ENCODE data around the gene KNDC1. TPM values are rescaled to one million over a fixed set of nuclear protein-coding genes. Genes with fewer than 3 reads are reported as not detected.

The KNDC1 gene
- total and polyA plus RNA-seq, 10 of the 15 experiments (the other 5 are each of a cell fraction or from before 2014, with no cell fraction given): 0.03 to 0.11 (median 0.05) TPM; not detected in 7

- H3K79me2 ChIP-seq (ENCODE audit: control insufficient read depth, insufficient read depth, low read length): no peaks in the 10 kb centered on the region
- no TSS peak for BruUV-seq (replicated peaks)
- H3K4me2 ChIP-seq (ENCODE audit: control insufficient read depth, insufficient read depth): no peak overlapping the region
- 53% methylated on average over 31 of the region's 33 CpGs for WGBS (ENCODE audit: insufficient coverage, insufficient replicate concordance, low lambda C conversion rate, missing lambda C conversion rate)
- peaks cover 4% of the 10 kb centered on the region; the same call in 1 of the 3 replicates for H3K9me3 ChIP-seq (replicated peaks; ENCODE audit: control insufficient read depth, insufficient read depth, low read length)
- no peak overlapping the region for H2AFZ ChIP-seq (ENCODE audit: control insufficient read depth, low read depth, low read length)
- no peak overlapping the region for H3K27ac ChIP-seq (ENCODE audit: control insufficient read depth, insufficient read depth)
- H3K9ac ChIP-seq (ENCODE audit: control insufficient read depth, insufficient read depth, low read length): no peak overlapping the region
- ChIA-PET SMC1A (ENCODE audit: uncharacterized antibody, unreplicated experiment) (no interaction called here), POLR2A (no interaction called here), RAD21 (ENCODE audit: unreplicated experiment) (no interaction called here), CTCF (no interaction called here)
- H3K27me3 ChIP-seq (replicated peaks in 1 of 2; ENCODE audit: control insufficient read depth in 2 of 2, insufficient read depth in 2 of 2, low read length in 1 of 2): no peaks in the 10 kb centered on the region
- in situ Hi-C loops (cut with MboI): no loop called here
- no peaks in the 10 kb centered on the region for H3K4me1 ChIP-seq (ENCODE audit: control insufficient read depth, insufficient read depth, low read length)
- H3K4me3 ChIP-seq: no peak overlapping the region
- no peaks in the 10 kb centered on the region for H3K36me3 ChIP-seq (ENCODE audit: control insufficient read depth in 2 of 2, insufficient read depth in 2 of 2, low read length in 1 of 2)
- FAIRE-seq (no peak), ATAC-seq (no peak), DNase-seq (ENCODE audit: low read depth, low spot score) (no peak)
- TF ChIP-seq E2F4 (IDR thresholded peaks at IDR 0.05; ENCODE audit: low read depth, low read length): no peak
- TF ChIP-seq CUX1 (IDR thresholded peaks at IDR 0.05; ENCODE audit: insufficient replicate concordance, low read depth, low read length): no peak
- TF ChIP-seq PRDM15 (CRISPR knock-in tag; IDR thresholded peaks at IDR 0.05): no peak
- TF ChIP-seq MLLT1 (IDR thresholded peaks at IDR 0.05): no peak
- no peak for TF ChIP-seq NR2C2 (IDR thresholded peaks at IDR 0.05; ENCODE audit: borderline replicate concordance, control insufficient read depth, insufficient read length, low read depth)
- intact Hi-C loops (cut with micrococcal nuclease; ENCODE audit: unreplicated experiment): no loop called here
- no peaks in the 10 kb centered on the region for H4K20me1 ChIP-seq (ENCODE audit: control insufficient read depth, insufficient read depth)
Observed at GRCh38 chr10:133122171-133122935, 37.7 kb upstream of the KNDC1 start.
